HG03280 (cell line): ENCODE data around the gene ZAP70.
"Not testable (repeated sequence)": the region's sequence is repeated elsewhere in the genome, so short reads cannot be mapped to it uniquely, and the experiment has no call there.

Source experiments
- ATAC-seq: cut with Tn5 transposase; IDR thresholded peaks from one replicate; pipeline ENCODE4 v1.9.1; 2021; ENCODE audit warnings: mild to moderate bottlenecking, moderate library complexity; ENCODE audit not compliant: unreplicated experiment

The ZAP70 gene

GRCh38 chr2:97697252-97698235, 15.8 kb upstream of the ZAP70 start:
- ATAC-seq, result peak; percentile 90

GRCh38 chr2:97698530-97698929, 14.8 kb upstream of the ZAP70 start:
- ATAC-seq, result no peak

GRCh38 chr2:97699765-97700444, 13.5 kb upstream of the ZAP70 start:
- ATAC-seq, result no peak

DNA sequence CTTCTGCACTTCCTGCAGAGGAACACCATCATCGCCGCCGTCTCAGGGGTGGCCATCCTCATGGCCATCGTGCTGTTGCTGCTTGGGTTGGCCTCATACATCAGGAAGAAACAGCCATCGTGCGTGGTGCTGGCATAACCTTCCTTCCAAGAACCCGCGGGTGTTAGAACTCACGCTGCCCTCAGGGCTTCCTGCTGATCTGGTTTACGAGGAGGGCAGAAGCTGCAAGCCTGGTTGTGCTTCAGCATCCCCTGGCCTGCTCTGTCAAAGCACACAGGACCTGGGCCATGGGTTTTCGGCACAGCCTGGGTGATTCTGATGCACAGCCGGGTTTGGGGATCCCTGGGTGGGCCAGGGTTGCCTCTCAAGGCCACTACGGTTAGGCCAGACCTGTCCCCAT, 12.2 kb upstream of the ZAP70 start:
- no peak for ATAC-seq

- ATAC-seq, result no peak
These were observed 11.4 kb upstream of the ZAP70 start for GRCh38 chr2:97701851-97702465.

GRCh38 chr2:97702731-97703470, 10.5 kb upstream of the ZAP70 start:
- ATAC-seq, result no peak

- no peak for ATAC-seq
These were observed 9.6 kb upstream of the ZAP70 start for GRCh38 chr2:97703741-97704140.

DNA sequence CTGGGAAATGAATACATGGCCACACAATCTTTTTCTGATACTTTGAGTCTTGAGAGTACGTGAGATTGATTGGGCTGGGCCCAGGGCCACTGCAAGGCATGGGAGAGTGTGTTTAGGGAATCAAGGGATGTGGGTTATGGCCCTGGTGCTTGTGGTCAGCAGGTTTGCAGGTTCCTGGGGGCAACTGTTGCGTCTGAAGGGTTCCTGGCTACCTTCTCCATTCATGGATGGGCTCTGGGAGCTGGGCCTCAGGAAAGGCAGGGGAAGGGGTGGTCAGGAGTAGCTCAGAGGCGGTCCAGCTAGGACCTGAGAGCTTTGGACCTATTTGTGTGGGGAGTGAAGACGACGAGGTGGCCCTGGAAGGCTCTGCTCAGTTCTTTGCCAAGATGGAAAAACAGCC, 8.4 kb upstream of the ZAP70 start:
- ATAC-seq, result no peak

GRCh38 chr2:97706112-97706511, 7.3 kb upstream of the ZAP70 start:
- no peak for ATAC-seq

DNA sequence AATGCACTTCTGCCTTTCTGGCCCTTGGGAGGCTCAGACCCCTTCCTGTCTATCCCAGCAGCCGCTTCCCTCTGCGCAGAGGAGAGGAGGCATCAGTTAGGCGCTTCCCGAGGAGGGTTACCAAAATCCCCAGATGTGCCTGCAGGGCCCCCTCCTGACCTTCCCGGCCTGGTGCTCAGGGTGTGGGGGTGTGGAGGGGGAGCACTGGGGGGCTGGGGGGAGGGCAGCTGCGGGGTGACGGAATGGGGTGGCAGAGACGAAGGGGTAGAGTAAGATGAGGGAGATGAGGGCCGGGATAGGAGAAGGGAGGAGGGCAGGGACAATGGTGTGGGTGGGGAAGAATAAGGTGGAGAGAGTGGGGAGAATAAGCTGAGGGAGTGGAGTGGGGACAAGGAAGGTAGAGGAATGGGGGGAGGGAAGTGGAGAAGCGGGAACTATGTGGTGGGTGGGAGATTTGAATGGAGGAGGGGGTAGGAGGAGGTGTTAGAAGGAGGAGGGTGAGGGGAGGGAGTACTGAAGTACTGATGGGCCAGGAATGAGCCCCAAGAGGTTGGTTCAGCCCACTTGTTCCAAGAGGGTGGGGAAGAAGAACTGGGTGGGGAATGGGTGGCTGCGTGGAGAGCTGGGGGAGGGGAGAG, 6.5 kb upstream of the ZAP70 start:
- ATAC-seq, result no peak

DNA sequence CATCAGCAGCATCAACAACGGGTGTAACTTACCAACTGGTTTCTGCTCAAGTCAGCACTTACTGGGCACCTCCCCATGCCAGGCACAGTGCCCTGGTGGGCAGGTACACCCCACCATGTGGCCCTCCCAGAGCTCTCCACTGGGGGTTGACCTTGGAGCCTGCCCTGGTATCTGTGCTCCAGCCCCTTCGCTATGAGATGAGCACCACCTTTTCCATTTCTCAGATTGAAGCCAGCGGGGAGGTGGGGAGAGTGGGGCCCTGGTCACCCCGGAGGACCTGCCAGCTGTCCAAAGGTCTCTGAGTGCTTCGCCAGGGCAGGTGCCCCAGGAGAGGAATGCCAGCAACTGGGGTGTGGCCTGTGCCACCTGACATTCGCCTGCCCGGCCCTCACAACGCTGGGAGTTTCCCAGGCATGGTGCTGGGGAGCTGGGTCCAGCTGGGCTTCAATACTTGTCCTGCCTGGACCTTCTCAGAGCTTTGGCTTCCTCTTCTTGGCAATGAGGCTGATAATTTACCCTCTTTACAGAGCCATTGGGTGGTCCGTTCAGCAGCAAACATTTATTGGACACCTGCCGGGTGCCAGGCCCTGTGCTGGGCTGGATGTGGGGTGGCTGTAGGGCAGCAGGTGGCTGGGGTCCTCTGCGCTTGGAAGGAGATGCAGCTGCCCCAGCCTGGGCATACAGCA, 5.9 kb upstream of the ZAP70 start:
- ATAC-seq, result no peak

GRCh38 chr2:97708048-97708380, 5.4 kb upstream of the ZAP70 start:
- ATAC-seq, result no peak

GRCh38 chr2:97708608-97709007, 4.8 kb upstream of the ZAP70 start:
- ATAC-seq, result no peak

DNA sequence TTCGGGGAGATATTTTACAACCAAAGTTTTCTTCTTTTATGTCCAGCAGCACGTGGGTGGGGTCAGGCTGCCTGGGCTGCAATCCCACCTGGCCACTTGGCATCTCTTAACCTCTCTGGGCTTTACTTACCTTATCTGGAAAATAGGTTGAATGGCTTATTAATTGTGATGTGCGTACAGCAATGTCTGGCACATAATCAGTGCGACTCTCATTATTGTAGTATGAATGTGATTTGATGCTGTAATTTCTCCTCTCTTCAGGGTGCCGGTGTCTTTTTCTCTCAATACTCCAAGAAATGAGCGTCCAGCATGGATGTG, 2.0 kb upstream of the ZAP70 start:
- no peak for ATAC-seq

- ATAC-seq, result not testable (repeated sequence)
These were observed 1.2 kb upstream of the ZAP70 start for GRCh38 chr2:97712175-97712574.

- ATAC-seq, result no peak
These were observed 582 bp upstream of the ZAP70 start for GRCh38 chr2:97712693-97713295.

DNA sequence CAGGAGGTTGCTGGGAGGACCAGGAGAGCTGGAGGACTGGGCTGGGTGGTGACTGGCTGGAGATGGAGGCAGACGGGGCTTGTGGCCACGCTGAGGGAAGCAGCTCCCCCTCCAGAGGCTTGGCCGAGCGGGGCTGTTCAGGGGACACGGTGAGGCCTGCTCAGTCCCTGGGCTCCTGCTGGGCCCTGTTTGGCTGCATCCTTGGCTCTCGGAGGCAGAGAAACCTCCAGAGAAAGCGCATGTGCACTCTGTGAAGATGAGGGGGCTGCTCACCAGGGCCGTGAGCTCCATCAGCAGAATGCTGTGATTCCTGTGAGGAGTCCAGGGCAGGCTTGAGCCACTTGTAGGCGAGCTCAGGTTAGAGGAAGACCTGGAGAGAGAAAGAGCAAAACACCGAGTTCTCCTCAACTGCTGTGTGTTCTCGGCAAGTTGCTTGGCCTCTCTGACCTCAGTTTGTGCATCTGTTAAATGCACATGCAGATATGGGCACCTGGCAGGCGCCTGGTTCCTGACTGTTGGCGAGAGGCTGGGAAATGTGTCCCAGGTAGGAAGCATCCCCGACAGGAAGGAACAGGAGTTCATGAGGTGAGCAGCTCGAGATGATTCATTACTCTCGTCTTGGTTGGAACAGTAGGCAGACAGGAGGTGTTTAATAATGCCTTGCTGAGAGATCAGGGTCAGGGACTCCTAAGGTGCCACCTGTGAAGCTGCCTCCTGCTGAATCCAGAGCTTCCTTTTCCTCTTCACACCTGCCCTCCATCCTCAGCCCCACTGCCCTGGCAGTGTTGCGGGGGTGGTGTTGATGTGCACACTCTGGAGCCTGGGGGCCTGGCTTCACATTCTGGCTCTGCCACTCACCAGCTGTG, 941 bp downstream of the ZAP70 start:
- no peak for ATAC-seq

DNA sequence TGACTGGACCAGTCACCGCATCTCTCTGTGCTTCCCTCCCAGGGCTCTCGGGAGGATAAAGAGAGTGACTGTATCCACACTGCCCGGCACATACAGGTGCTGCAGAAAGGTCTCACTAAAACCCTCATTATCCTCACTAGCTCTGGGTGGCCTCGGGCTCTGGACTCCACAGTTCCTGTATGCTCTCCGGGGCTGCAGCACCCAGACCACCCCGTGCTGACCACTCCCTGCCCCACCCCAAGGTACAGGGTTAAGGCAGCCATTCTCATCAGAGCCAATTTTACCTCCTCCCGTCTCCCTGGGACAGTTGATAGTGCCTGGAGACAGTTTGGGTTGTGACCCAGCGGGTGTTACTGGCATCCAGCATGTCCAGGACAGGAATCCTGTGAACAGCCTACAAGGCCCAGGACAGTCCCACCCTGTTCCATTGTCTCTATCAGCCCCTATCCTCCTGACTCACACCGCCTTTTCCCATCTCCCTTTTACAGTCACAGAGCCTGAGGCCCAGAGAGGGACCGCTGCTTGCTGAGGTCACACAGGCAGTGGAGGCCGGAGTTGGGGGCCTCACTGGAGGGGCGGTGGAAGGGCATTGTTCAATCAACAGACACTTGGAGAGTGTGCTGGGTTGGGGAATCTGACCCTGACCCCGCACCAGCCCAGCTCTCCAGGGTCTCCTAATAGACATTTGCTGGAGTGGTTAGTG, 1.7 kb downstream of the ZAP70 start:
- no peak for ATAC-seq
